HG03025 (cell line): ENCODE results near the gene CDC26.
"Not testable (repeated sequence)": the region's sequence is repeated elsewhere in the genome, so short reads cannot be mapped to it uniquely, and the experiment has no call there.

Source experiments
- ATAC-seq: cut with Tn5 transposase; IDR thresholded peaks from one replicate; pipeline ENCODE4 v1.9.1; 2021; ENCODE audit warnings: mild to moderate bottlenecking, moderate library complexity; ENCODE audit not compliant: unreplicated experiment, low FRiP score

The CDC26 gene

GRCh38 chr9:113244556-113244955 lies 30.8 kb downstream of the CDC26 start:
- ATAC-seq: no peak

GRCh38 chr9:113241161-113241560 lies 34.2 kb downstream of the CDC26 start:
- ATAC-seq: no peak

- no peak for ATAC-seq
These were observed 36.5 kb downstream of the CDC26 start for GRCh38 chr9:113238859-113239232.

- no peak for ATAC-seq
These were observed 37.0 kb downstream of the CDC26 start for GRCh38 chr9:113238202-113238858.

GRCh38 chr9:113237026-113237425 lies 38.3 kb downstream of the CDC26 start:
- no peak for ATAC-seq

- ATAC-seq: not testable (repeated sequence)
These were observed 39.6 kb downstream of the CDC26 start for GRCh38 chr9:113235701-113236255.

GRCh38 chr9:113231701-113232100 lies 43.7 kb downstream of the CDC26 start:
- no peak for ATAC-seq

GRCh38 chr9:113228130-113228665 lies 47.2 kb downstream of the CDC26 start:
- ATAC-seq: no peak

- ATAC-seq: no peak
These were observed 47.9 kb downstream of the CDC26 start for GRCh38 chr9:113227436-113227835.

GRCh38 chr9:113223963-113224362 lies 51.4 kb downstream of the CDC26 start:
- no peak for ATAC-seq

- ATAC-seq: no peak
These were observed 52.9 kb downstream of the CDC26 start for GRCh38 chr9:113222482-113222841.

- no peak for ATAC-seq
These were observed 53.4 kb downstream of the CDC26 start for GRCh38 chr9:113221800-113222481.

GRCh38 chr9:113221003-113221799 lies 54.2 kb downstream of the CDC26 start, which contains the start of the genes FKBP15 and SLC31A1:
FKBP15 (minus strand) TSS chr9:113221277; CDS start chr9:113221243, 34 bp downstream.
SLC31A1 (plus strand) TSS chr9:113221544; CDS start chr9:113256149, 34,605 bp downstream.
- peak; percentile 77 for ATAC-seq

GRCh38 chr9:113220467-113221002 lies 54.8 kb downstream of the CDC26 start:
- ATAC-seq: no peak

GRCh38 chr9:113219969-113220368 lies 55.4 kb downstream of the CDC26 start:
- no peak for ATAC-seq

GRCh38 chr9:113219186-113219936 lies 56.0 kb downstream of the CDC26 start:
- ATAC-seq: peak; percentile 35
